DOHH2 (cell line): Measurements from ENCODE around the gene HMGN4.

Experiments used
- H3F3A ChIP-seq: fragments of 200-600 bp; sonication (generic), shearing (Covaris generic); 2 replicates; pipeline ENCODE4 v1.6.0; 2016; ENCODE audit warnings: antibody characterized with exemption, mild to moderate bottlenecking; ENCODE audit not compliant: control insufficient read depth, insufficient read depth
- H3K27ac ChIP-seq: fragments of 200-600 bp; sonication (generic); 2 replicates; pipeline ENCODE4 v1.5.1; 2014; ENCODE audit warnings: low read depth, mild to moderate bottlenecking, low read length, moderate library complexity
- H3K27me3 ChIP-seq: fragments of 200-600 bp; sonication (generic); 2 replicates; pipeline ENCODE4 v1.6.1; 2014; ENCODE audit warnings: mild to moderate bottlenecking, low read length, mixed read lengths; ENCODE audit not compliant: control insufficient read depth
- H3K36me3 ChIP-seq: fragments of 200-600 bp; sonication (generic); 2 replicates; pipeline ENCODE4 v1.6.1; 2014; ENCODE audit warnings: mild to moderate bottlenecking, low read length, moderate library complexity, mixed read lengths; ENCODE audit not compliant: control insufficient read depth
- H3K4me1 ChIP-seq: fragments of 200-600 bp; sonication (generic); 2 replicates; pipeline ENCODE4 v1.6.1; 2014; ENCODE audit warnings: mild to moderate bottlenecking, low read length, mixed read lengths; ENCODE audit not compliant: control insufficient read depth
- H3K4me2 ChIP-seq: fragments of 200-600 bp; sonication (generic); 2 replicates; pipeline ENCODE4 v1.6.0; 2014; ENCODE audit warnings: mild to moderate bottlenecking, low read length, moderate library complexity
- H3K4me3 ChIP-seq: fragments of 200-600 bp; sonication (generic); 2 replicates; pipeline ENCODE4 v1.5.1; 2014; ENCODE audit warnings: mild to moderate bottlenecking, low read length, mixed read lengths
- H3K79me2 ChIP-seq: fragments of 200-600 bp; sonication (generic); 2 replicates; pipeline ENCODE4 v1.6.1; 2014; ENCODE audit warnings: mild to moderate bottlenecking, low read length, mixed read lengths; ENCODE audit not compliant: control insufficient read depth
- H3K9me2 ChIP-seq: fragments of 200-600 bp; sonication (generic); replicated peaks from 2 replicates; pipeline ENCODE4 v1.6.1; 2014; ENCODE audit warnings: mild to moderate bottlenecking, low read length, mixed read lengths; ENCODE audit not compliant: control insufficient read depth
- H3K9me3 ChIP-seq: fragments of 200-600 bp; sonication (generic); 2 replicates; pipeline ENCODE4 v1.6.1; 2014; ENCODE audit warnings: antibody characterized with exemption, low read length, mixed read lengths; ENCODE audit not compliant: control insufficient read depth, insufficient read depth
- H4K20me1 ChIP-seq: fragments of 200-600 bp; sonication (generic); 2 replicates; pipeline ENCODE4 v1.6.0; 2014; ENCODE audit warnings: low read depth, mild to moderate bottlenecking, antibody characterized with exemption, low read length, moderate library complexity; ENCODE audit not compliant: control insufficient read depth, insufficient read depth
- CTCF ChIP-seq: fragments of 200-600 bp; sonication (generic); IDR thresholded peaks from one replicate; pipeline ENCODE4 v1.5.1; 2014; ENCODE audit warnings: antibody characterized with exemption, mild to moderate bottlenecking, low read depth, low read length; ENCODE audit not compliant: poor library complexity, severe bottlenecking
- EZH2phosphoT487 ChIP-seq: fragments of 200-600 bp; sonication (generic); IDR thresholded peaks from 2 replicates; pipeline ENCODE4 v1.6.1; 2017; ENCODE audit warnings: borderline replicate concordance, mild to moderate bottlenecking, antibody characterized with exemption, low read length, moderate library complexity, mixed read lengths

HMGN4 gene

GRCh38 chr6:26524722-26525370, 13.3 kb upstream of the HMGN4 start:
- TF ChIP-seq EZH2phosphoT487, result no peak
- Histone ChIP-seq H3K27me3 (no peaks in the 10 kb centered on the region), H3K4me3 (no peak overlapping the region), H3K9me3 (no peaks in the 10 kb centered on the region), H3K4me1 (peaks cover 22% of the 10 kb centered on the region), H3K4me2 (no peak overlapping the region), H4K20me1 (no peaks in the 10 kb centered on the region), H3K79me2 (no peaks in the 10 kb centered on the region), H3K36me3 (0 out of 2 replicates have a peak, but pooled peaks cover 3% of the 10 kb centered on the region), H3K9me2 (no peaks in the 10 kb centered on the region), H3F3A (peaks cover 7% of the 10 kb centered on the region), H3K27ac (no peak overlapping the region)

- peaks cover 7% of the 10 kb centered on the region; the same call in 1 of the 2 replicates for H3F3A ChIP-seq
- no peak overlapping the region for H3K4me3 ChIP-seq
- no peaks in the 10 kb centered on the region for H3K9me3 ChIP-seq
- H3K36me3 ChIP-seq, result no peaks in the 10 kb centered on the region
- H3K27ac ChIP-seq, result no peak overlapping the region
- H4K20me1 ChIP-seq, result no peaks in the 10 kb centered on the region
- H3K79me2 ChIP-seq, result no peaks in the 10 kb centered on the region
- TF ChIP-seq EZH2phosphoT487 (no peak), CTCF (no peak)
- no peaks in the 10 kb centered on the region for H3K27me3 ChIP-seq
- peaks cover 15% of the 10 kb centered on the region for H3K4me1 ChIP-seq
- no peak overlapping the region for H3K4me2 ChIP-seq
- no peaks in the 10 kb centered on the region for H3K9me2 ChIP-seq
Observed at GRCh38 chr6:26525838-26526237, 12.3 kb upstream of the HMGN4 start.

- H3K4me3 ChIP-seq, result no peak overlapping the region
- no peak overlapping the region for H3K27ac ChIP-seq
- H3K79me2 ChIP-seq, result no peaks in the 10 kb centered on the region
- H3K36me3 ChIP-seq, result no peaks in the 10 kb centered on the region
- H3K27me3 ChIP-seq, result no peaks in the 10 kb centered on the region
- H3K4me2 ChIP-seq, result no peak overlapping the region
- H3K9me3 ChIP-seq, result no peaks in the 10 kb centered on the region
- TF ChIP-seq EZH2phosphoT487 (no peak), CTCF (no peak)
- H3F3A ChIP-seq, result peaks cover 7% of the 10 kb centered on the region; the same call in 1 of the 2 replicates
- peaks cover 13% of the 10 kb centered on the region for H3K4me1 ChIP-seq
- H4K20me1 ChIP-seq, result no peaks in the 10 kb centered on the region
- H3K9me2 ChIP-seq, result no peaks in the 10 kb centered on the region
Observed at GRCh38 chr6:26526928-26527327, 11.2 kb upstream of the HMGN4 start.

GRCh38 chr6:26530203-26530602, 8.0 kb upstream of the HMGN4 start:
- Histone ChIP-seq H3K79me2 (no peaks in the 10 kb centered on the region), H3K9me3 (no peaks in the 10 kb centered on the region), H3K4me3 (no peak overlapping the region), H3K4me2 (no peak overlapping the region), H3F3A (peaks cover 11% of the 10 kb centered on the region), H3K27me3 (no peaks in the 10 kb centered on the region), H3K27ac (no peak overlapping the region), H4K20me1 (no peaks in the 10 kb centered on the region), H3K9me2 (no peaks in the 10 kb centered on the region), H3K36me3 (no peaks in the 10 kb centered on the region), H3K4me1 (peaks cover 27% of the 10 kb centered on the region)
- TF ChIP-seq CTCF (no peak), EZH2phosphoT487 (no peak)
